Upper lobe of left lung (tissue), 4 donors: ENCODE results near the gene SAXO1.

Source experiments
- POLR2AphosphoS5 ChIP-seq, 2 donors: sonication (generic); formaldehyde crosslinking; IDR thresholded peaks; one replicate each; pipeline ENCODE4 v1.5.1; 2017; ENCODE audit warnings: antibody characterized with exemption in 2 of 2
- TF ChIP-seq, protein P1 (sequence below), 6 experiments: fragments of 450-650 bp in 4 of 6; fragments of 200-600 bp in 2 of 6; sonication (generic) in 2 of 6; IDR thresholded peaks; one replicate each; pipeline ENCODE4 v1.5.1; 2016 to 2019; ENCODE audit warnings: antibody characterized with exemption in 6 of 6

DNA sequence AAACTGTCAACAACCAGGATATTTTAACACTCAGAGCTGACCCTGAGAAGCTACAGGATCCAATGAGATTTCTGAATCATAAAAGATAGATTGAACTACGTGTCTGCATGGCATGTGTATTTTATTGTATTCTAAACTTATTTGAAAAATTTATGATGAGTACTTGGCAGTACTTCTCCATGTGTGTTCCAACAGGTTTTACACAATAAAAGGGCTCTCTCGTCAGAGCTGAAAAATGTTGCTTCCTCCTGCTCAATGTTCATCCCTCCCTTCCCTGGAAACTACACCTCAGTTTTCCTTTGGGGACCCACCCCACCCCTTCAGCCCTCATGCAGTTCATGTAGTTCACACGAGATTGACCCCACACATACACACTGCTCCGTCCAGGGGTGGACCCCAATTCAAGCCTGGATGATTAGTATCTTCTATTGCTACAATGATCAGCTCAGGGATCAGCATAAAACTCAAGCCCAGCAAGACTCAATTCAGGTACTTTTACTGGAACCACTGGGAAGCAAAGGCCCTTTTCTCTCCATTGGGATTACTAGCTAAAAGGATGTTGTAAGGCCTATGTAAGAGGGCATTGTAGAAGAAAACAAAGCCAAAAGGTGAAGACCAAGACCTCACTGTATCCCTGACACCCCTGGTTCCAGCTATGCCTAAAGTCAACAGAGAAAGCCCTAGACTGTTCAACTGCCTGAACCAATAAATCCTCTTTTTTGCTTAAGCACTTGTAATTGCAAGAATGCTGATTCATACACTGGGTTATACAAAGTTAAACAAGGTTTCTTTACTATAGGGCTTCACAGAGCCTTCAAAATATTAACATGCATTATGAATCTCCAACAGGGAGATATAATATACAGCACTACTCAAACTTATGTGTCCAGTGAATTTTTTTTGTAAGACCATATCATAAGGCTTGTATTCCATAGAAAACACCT is 112.6 kb downstream of the SAXO1 start:
- TF ChIP-seq, protein P1, sequence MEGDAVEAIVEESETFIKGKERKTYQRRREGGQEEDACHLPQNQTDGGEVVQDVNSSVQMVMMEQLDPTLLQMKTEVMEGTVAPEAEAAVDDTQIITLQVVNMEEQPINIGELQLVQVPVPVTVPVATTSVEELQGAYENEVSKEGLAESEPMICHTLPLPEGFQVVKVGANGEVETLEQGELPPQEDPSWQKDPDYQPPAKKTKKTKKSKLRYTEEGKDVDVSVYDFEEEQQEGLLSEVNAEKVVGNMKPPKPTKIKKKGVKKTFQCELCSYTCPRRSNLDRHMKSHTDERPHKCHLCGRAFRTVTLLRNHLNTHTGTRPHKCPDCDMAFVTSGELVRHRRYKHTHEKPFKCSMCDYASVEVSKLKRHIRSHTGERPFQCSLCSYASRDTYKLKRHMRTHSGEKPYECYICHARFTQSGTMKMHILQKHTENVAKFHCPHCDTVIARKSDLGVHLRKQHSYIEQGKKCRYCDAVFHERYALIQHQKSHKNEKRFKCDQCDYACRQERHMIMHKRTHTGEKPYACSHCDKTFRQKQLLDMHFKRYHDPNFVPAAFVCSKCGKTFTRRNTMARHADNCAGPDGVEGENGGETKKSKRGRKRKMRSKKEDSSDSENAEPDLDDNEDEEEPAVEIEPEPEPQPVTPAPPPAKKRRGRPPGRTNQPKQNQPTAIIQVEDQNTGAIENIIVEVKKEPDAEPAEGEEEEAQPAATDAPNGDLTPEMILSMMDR (IDR thresholded peaks at IDR 0.05), result no peak
- TF ChIP-seq POLR2AphosphoS5 (IDR thresholded peaks at IDR 0.05), result no peak
